ENCODE measurements around the gene POLR3B. TPM values are rescaled to one million over a fixed set of nuclear protein-coding genes. Genes with fewer than 3 reads are reported as not detected.

POLR3B gene
- total and polyA plus RNA-seq, 2 of the 13 experiments (the other 11 are each of a cell fraction or from before 2014, with no cell fraction given) = 4.8 to 13.1 TPM

DNA sequence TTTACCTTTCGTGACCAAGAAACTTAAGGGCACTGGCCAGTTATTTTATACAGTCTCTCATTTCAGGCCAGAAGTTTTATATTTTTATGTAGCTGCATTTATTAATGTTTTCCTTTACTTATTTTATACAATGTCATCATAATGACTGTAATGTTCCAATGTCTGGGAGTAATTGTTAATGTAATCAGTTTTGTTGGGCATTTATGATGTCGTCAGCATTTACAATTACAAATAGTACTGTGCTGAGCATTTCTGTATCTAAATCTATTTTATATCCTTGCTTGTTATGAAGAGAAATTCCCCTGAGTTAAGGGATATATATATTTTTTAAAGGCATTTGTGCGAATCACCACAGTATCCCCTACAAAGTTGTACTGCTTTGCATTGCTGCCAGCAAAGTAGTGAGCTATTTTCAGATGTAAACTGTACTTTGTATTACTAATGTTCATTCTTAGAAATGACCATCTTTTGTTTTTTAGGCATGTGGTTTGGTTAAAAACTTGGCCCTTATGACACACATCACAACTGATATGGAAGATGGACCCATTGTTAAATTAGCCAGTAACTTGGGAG, 74.4 kb downstream of the POLR3B start:
- DNase-seq (ENCODE audit: low spot score) = no peak
- Histone ChIP-seq H3K4me2 (ENCODE audit: low read depth, low read length) (no peak overlapping the region), H3K36me3 (replicated peaks in 1 of 2; ENCODE audit: control insufficient read depth in 1 of 2, insufficient read depth in 2 of 2, low read length in 2 of 2) (peaks cover 11 to 45% of the 10 kb centered on the region in 2 experiments), H3K9ac (ENCODE audit: insufficient read depth, low read depth, low read length) (no peak overlapping the region), H3K9me3 (ENCODE audit: low read length) (no peaks in the 10 kb centered on the region), H3K27ac (ENCODE audit: extremely low read length, insufficient read depth, low read length) (no peak overlapping the region), H3K4me3 (replicated peaks in 1 of 3; ENCODE audit: insufficient read depth in 1 of 3, low read depth in 2 of 3, low read length in 3 of 3) (no peak overlapping the region), H4K20me1 (ENCODE audit: insufficient read depth, low read length) (no peaks in the 10 kb centered on the region), H2AFZ (ENCODE audit: low read length) (no peak overlapping the region), H3K4me1 (ENCODE audit: insufficient read depth, low read length) (no peaks in the 10 kb centered on the region; the same call in 1 of the 2 replicates), H3K27me3 (ENCODE audit: control insufficient read depth in 1 of 2, insufficient read depth in 2 of 2, low read length in 2 of 2) (no peaks in the 10 kb centered on the region), H3K79me2 (ENCODE audit: insufficient read depth, low read length) (no peaks in the 10 kb centered on the region)
- ATAC-seq = no peak
- TF ChIP-seq MAFK (conservative IDR thresholded peaks at IDR 0.05 in 1 of 2, IDR thresholded peaks at IDR 0.05 in 1 of 2; ENCODE audit: low read length in 2 of 2) (peak; percentile 47 to 68; a peak in 3 of 4 replicates), NR2C2 (CRISPR knock-in tag; IDR thresholded peaks at IDR 0.05; ENCODE audit: borderline replicate concordance) (no peak), ZNF589 (CRISPR knock-in tag; conservative IDR thresholded peaks at IDR 0.05) (no peak), MAFF (IDR thresholded peaks at IDR 0.05; ENCODE audit: low read depth, low read length) (peak; percentile 58; the same call in 1 of the 2 replicates)
- TF ChIP-seq, protein P1, sequence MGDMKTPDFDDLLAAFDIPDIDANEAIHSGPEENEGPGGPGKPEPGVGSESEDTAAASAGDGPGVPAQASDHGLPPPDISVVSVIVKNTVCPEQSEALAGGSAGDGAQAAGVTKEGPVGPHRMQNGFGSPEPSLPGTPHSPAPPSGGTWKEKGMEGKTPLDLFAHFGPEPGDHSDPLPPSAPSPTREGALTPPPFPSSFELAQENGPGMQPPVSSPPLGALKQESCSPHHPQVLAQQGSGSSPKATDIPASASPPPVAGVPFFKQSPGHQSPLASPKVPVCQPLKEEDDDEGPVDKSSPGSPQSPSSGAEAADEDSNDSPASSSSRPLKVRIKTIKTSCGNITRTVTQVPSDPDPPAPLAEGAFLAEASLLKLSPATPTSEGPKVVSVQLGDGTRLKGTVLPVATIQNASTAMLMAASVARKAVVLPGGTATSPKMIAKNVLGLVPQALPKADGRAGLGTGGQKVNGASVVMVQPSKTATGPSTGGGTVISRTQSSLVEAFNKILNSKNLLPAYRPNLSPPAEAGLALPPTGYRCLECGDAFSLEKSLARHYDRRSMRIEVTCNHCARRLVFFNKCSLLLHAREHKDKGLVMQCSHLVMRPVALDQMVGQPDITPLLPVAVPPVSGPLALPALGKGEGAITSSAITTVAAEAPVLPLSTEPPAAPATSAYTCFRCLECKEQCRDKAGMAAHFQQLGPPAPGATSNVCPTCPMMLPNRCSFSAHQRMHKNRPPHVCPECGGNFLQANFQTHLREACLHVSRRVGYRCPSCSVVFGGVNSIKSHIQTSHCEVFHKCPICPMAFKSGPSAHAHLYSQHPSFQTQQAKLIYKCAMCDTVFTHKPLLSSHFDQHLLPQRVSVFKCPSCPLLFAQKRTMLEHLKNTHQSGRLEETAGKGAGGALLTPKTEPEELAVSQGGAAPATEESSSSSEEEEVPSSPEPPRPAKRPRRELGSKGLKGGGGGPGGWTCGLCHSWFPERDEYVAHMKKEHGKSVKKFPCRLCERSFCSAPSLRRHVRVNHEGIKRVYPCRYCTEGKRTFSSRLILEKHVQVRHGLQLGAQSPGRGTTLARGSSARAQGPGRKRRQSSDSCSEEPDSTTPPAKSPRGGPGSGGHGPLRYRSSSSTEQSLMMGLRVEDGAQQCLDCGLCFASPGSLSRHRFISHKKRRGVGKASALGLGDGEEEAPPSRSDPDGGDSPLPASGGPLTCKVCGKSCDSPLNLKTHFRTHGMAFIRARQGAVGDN (CRISPR knock-in tag; IDR thresholded peaks at IDR 0.05) = no peak
- in situ Hi-C loops (cut with HindIII; ENCODE audit: extremely low pct_ligation_motif_present, low pct_unique_long_range_greater_than_20kb) (no loop called here), intact Hi-C loops (cut with micrococcal nuclease; ENCODE audit: unreplicated experiment) (no loop called here)
- ChIA-PET POLR2A (no interaction called here), CTCF (ENCODE audit: low intra/inter-chr PET ratio, low total read pairs) (no interaction called here)
- BruUV-seq (replicated peaks) = no TSS peak
- no peak for FAIRE-seq
- 97% methylated on average over 3 of the region's 3 CpGs for WGBS (ENCODE audit: low lambda C conversion rate)
